Cardiac fibroblast (primary cell): Measurements from ENCODE around the gene RPS15A.
A peak's percentile ranks its signal among the peaks of the same experiment; 100 is the strongest.
"Not testable (repeated sequence)": the region's sequence is repeated elsewhere in the genome, so short reads cannot be mapped to it uniquely, and the experiment has no call there.

Experiments used
- DNase-seq, 2 donors: peaks; one replicate each; pipeline versions ENCODE4 v3.0.0 to v3.0.0-alpha.2; 2010; ENCODE audit warnings: low read depth in 2 of 2
- H3K4me3 ChIP-seq, 2 donors: replicated peaks in 1 of 2; 1 replicate in 1 of 2; 2 replicates in 1 of 2; pipeline ENCODE4 v1.5.1; 2011; ENCODE audit warnings: low read depth in 2 of 2, low read length in 2 of 2, mild to moderate bottlenecking in 2 of 2, moderate library complexity in 1 of 2
- CTCF ChIP-seq: IDR thresholded peaks from one replicate; pipeline ENCODE4 v1.5.1; 2011; ENCODE audit warnings: low read depth, mild to moderate bottlenecking, low read length, inconsistent platforms

The RPS15A gene

GRCh38 chr16:18759598-18760520 lies 30.3 kb downstream of the RPS15A start:
- peak in 1 of 2 donors; percentile 9 for DNase-seq
- not testable (repeated sequence) for H3K4me3 ChIP-seq
- TF ChIP-seq CTCF = peak; percentile 44

- not testable (repeated sequence) for H3K4me3 ChIP-seq, DNase-seq
These were observed 32.0 kb downstream of the RPS15A start for GRCh38 chr16:18757960-18758660.

- DNase-seq, H3K4me3 ChIP-seq: not testable (repeated sequence)
These were observed 33.5 kb downstream of the RPS15A start for GRCh38 chr16:18756639-18757038.

GRCh38 chr16:18742870-18743269 lies 47.3 kb downstream of the RPS15A start:
- DNase-seq, H3K4me3 ChIP-seq: not testable (repeated sequence)

GRCh38 chr16:18740027-18740426 lies 50.1 kb downstream of the RPS15A start:
- DNase-seq, H3K4me3 ChIP-seq: not testable (repeated sequence)

GRCh38 chr16:18738768-18739167 lies 51.4 kb downstream of the RPS15A start:
- not testable (repeated sequence) for DNase-seq, H3K4me3 ChIP-seq

- H3K4me3 ChIP-seq, DNase-seq: not testable (repeated sequence)
These were observed 55.9 kb downstream of the RPS15A start for GRCh38 chr16:18734279-18734678.
